Measurements from ENCODE around the gene P2RX4.

DNA sequence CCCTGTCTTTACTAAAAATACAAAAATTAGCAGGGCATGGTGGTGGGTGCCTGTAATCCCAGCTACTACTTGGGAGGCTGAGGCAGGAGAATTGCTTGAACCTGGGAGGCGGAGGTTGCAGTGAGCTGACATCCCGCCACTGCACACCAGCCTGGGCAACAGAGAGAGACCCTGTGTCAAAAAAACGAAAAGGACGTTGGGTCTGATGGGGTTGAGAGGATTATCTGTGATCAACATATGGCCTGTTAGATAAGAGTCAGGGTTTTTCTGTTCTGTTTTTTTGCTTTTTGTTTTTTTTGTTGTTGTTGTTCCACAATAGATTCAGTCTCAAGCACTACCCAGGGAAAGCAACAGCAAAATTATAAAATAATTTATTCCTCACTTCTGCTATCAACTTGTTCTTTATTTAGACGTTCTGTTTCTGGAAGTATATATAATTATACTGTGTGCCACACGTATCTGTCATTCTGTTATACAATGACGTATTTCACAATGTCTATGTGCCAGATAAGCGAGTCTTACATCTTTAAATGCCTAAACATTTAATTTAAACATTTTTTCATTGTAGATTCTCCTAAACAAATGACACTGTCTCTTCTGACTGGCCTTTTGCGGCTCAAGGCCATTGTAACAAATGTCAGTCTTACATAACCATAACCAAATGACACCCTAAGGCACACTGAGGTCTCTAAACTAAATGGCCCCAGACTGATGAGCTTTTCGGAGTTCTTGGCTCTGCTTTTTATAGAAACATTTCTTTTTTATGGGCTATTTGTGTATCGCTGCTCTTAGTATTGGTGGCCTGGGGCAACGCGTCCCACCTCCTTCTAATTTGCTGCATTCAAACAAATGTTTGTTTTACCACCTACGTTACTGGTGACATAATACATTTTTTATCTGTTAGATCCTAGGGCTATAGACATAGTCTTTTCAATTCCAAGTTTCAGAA lies 7.2 kb upstream of the P2RX4 start:
- TF ChIP-seq YY1 (IDR thresholded peaks at IDR 0.05; ENCODE audit: insufficient read depth, insufficient read length): no peak
- no peak for TF ChIP-seq ZNF274 (IDR thresholded peaks at IDR 0.05; ENCODE audit: low read depth, low read length)
